ENCODE measurements around the gene CDH8. TPM values are rescaled to one million over a fixed set of nuclear protein-coding genes. Genes with fewer than 3 reads are reported as not detected.
"Not testable (repeated sequence)": the region's sequence is repeated elsewhere in the genome, so short reads cannot be mapped to it uniquely, and the experiment has no call there.

The CDH8 gene
- total RNA-seq, 1 experiment from 2014 or later: not detected

DNA sequence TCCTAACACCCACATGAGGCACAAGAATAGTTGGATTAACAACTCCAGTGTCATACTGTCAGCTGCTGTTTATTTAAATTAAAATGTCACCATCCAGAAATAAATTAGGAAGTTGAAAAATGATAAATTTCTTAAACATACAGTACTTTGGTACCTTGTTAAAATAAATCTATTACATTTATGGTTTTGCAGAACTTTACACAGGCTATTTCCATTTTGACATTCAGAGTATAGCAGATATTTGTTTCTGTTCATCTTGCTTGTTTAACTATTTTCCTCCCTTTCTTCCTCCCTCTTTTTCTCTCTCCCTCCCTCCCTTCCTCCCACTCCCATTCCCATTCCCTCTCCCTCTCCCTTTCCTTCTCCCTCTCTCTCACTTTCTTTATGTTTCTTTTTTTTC lies 310.1 kb downstream of the CDH8 start:
- H3K4me3 Mint-ChIP-seq (ENCODE audit: low read depth, unreplicated experiment): no peak overlapping the region

DNA sequence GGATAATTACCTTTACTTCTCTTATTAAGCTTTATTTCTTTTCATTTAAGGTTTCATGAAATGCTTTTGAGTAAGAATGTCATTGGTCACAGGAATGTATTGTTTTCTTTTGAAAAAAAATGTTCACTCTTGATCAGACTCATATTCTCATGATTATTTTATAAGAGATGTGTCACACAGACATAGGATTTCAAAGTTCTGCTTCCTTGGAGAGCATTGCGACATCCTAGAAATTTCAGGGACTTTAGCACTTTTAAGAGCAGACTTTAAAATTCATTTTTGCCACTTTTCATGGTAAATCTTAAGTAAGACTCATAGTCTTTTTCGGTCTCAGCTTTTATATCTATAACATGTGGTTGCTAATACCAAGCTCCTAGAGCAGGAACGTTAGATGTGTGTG lies 314.7 kb downstream of the CDH8 start:
- no TSS peak for BruUV-seq (replicated peaks)
- no peak for DNase-seq
- TF ChIP-seq, protein P1, sequence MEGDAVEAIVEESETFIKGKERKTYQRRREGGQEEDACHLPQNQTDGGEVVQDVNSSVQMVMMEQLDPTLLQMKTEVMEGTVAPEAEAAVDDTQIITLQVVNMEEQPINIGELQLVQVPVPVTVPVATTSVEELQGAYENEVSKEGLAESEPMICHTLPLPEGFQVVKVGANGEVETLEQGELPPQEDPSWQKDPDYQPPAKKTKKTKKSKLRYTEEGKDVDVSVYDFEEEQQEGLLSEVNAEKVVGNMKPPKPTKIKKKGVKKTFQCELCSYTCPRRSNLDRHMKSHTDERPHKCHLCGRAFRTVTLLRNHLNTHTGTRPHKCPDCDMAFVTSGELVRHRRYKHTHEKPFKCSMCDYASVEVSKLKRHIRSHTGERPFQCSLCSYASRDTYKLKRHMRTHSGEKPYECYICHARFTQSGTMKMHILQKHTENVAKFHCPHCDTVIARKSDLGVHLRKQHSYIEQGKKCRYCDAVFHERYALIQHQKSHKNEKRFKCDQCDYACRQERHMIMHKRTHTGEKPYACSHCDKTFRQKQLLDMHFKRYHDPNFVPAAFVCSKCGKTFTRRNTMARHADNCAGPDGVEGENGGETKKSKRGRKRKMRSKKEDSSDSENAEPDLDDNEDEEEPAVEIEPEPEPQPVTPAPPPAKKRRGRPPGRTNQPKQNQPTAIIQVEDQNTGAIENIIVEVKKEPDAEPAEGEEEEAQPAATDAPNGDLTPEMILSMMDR (IDR thresholded peaks at IDR 0.05; ENCODE audit: unreplicated experiment): no peak
- intact Hi-C loops (cut with micrococcal nuclease; ENCODE audit: unreplicated experiment): no loop called here
- H3K27ac Mint-ChIP-seq (ENCODE audit: unreplicated experiment): no peak overlapping the region
- H3K27me3 Mint-ChIP-seq (ENCODE audit: unreplicated experiment): no peaks in the 10 kb centered on the region
- CTCF ChIA-PET: no interaction called here
- H3K4me1 Mint-ChIP-seq (ENCODE audit: low read depth, unreplicated experiment): no peaks in the 10 kb centered on the region
- H3K4me3 Mint-ChIP-seq (ENCODE audit: low read depth, unreplicated experiment): no peak overlapping the region
- H3K36me3 Mint-ChIP-seq (ENCODE audit: insufficient read depth, unreplicated experiment): no peaks in the 10 kb centered on the region
- H3K9me3 Mint-ChIP-seq (ENCODE audit: low read depth, unreplicated experiment): peaks cover 5% of the 10 kb centered on the region

More for the DNA sequence above, 310.1 kb downstream of the CDH8 start:
- Mint-ChIP-seq H3K27ac (ENCODE audit: unreplicated experiment) (no peak overlapping the region), H3K36me3 (ENCODE audit: insufficient read depth, unreplicated experiment) (no peaks in the 10 kb centered on the region), H3K9me3 (ENCODE audit: low read depth, unreplicated experiment) (peaks cover 20% of the 10 kb centered on the region), H3K27me3 (ENCODE audit: unreplicated experiment) (no peaks in the 10 kb centered on the region), H3K4me1 (ENCODE audit: low read depth, unreplicated experiment) (no peaks in the 10 kb centered on the region)
- CTCF ChIA-PET: no interaction called here
- BruUV-seq (replicated peaks): no TSS peak
- intact Hi-C loops (cut with micrococcal nuclease; ENCODE audit: unreplicated experiment): no loop called here
- no peak for DNase-seq
- TF ChIP-seq, protein P1 (IDR thresholded peaks at IDR 0.05; ENCODE audit: unreplicated experiment): no peak

DNA sequence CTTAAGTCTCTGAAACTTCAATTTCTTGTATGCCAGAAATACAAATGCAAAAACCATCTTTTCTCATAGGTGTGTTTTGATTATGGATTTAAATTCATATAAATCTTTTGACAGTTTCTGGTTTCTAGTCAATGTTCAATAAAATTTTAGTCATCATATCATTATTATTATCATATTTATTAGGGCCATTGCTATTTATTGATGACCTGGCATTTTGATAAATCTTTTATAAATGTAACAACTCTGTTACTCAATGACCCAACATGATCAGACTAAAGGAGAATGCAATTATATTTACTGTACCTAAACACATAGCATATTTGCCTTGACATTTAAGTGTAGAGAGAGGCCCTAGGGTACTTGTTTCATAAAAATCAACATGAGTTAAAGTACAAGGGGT lies 320.8 kb downstream of the CDH8 start:
- intact Hi-C loops (cut with micrococcal nuclease; ENCODE audit: unreplicated experiment): no loop called here
- no peak overlapping the region for H3K27ac Mint-ChIP-seq (ENCODE audit: unreplicated experiment)
- no peak overlapping the region for H3K4me3 Mint-ChIP-seq (ENCODE audit: low read depth, unreplicated experiment)
- no peaks in the 10 kb centered on the region for H3K36me3 Mint-ChIP-seq (ENCODE audit: insufficient read depth, unreplicated experiment)
- CTCF ChIA-PET: no interaction called here
- TF ChIP-seq, protein P1 (IDR thresholded peaks at IDR 0.05; ENCODE audit: unreplicated experiment): no peak
- no peaks in the 10 kb centered on the region for H3K27me3 Mint-ChIP-seq (ENCODE audit: unreplicated experiment)
- no peak for DNase-seq
- no TSS peak for BruUV-seq (replicated peaks)
- H3K9me3 Mint-ChIP-seq (ENCODE audit: low read depth, unreplicated experiment): no peaks in the 10 kb centered on the region
- no peaks in the 10 kb centered on the region for H3K4me1 Mint-ChIP-seq (ENCODE audit: low read depth, unreplicated experiment)

DNA sequence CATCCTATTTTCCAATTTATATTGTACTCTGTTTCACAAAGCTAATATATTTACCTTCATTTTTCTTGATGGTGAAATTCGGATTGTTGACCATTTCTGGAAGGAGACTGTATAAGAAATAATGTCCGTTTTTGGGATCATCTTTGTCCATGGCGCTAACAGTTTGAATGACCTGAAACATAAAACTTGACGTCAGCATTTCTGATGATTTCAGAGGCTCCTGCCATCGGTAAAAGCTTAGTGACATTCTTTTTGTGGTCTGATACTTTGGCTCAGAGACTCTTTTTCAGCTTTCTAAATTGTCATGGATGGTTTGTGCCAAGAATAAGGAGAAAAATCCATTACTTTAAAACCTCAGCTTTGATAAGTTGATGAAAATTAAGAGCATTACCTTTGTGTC lies 322.5 kb downstream of the CDH8 start:
- intact Hi-C loops (cut with micrococcal nuclease; ENCODE audit: unreplicated experiment): no loop called here
- no TSS peak for BruUV-seq (replicated peaks)
- Mint-ChIP-seq H3K36me3 (ENCODE audit: insufficient read depth, unreplicated experiment) (no peaks in the 10 kb centered on the region), H3K9me3 (ENCODE audit: low read depth, unreplicated experiment) (peaks cover 3% of the 10 kb centered on the region), H3K4me3 (ENCODE audit: low read depth, unreplicated experiment) (no peak overlapping the region), H3K4me1 (ENCODE audit: low read depth, unreplicated experiment) (no peaks in the 10 kb centered on the region), H3K27ac (ENCODE audit: unreplicated experiment) (no peak overlapping the region), H3K27me3 (ENCODE audit: unreplicated experiment) (no peaks in the 10 kb centered on the region)
- CTCF ChIA-PET: no interaction called here
- DNase-seq: no peak
- TF ChIP-seq, protein P1 (IDR thresholded peaks at IDR 0.05; ENCODE audit: unreplicated experiment): no peak

DNA sequence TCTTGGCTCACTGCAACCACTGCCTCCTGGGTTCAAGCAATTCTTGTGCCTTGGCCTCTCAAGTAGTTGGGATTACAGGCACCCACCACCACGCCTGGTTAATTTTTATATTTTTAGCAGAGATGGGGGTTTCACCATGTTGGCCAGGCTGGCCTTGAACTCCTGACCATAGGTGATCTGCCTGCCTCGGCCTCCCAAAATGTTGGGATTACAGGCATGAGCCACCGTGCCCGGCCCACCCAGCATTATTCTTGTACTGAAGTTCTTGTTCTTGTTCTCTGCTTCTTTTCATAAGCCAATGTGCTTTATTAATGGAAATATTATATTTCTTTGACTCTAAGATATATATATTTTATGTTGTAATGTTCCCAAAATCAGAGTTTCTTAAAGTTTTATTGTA lies 336.6 kb downstream of the CDH8 start:
- intact Hi-C loops (cut with micrococcal nuclease; ENCODE audit: unreplicated experiment); DNase-seq; H3K27ac Mint-ChIP-seq (ENCODE audit: unreplicated experiment); H3K4me3 Mint-ChIP-seq (ENCODE audit: low read depth, unreplicated experiment); BruUV-seq (replicated peaks); H3K36me3 Mint-ChIP-seq (ENCODE audit: insufficient read depth, unreplicated experiment); H3K4me1 Mint-ChIP-seq (ENCODE audit: low read depth, unreplicated experiment); H3K9me3 Mint-ChIP-seq (ENCODE audit: low read depth, unreplicated experiment); H3K27me3 Mint-ChIP-seq (ENCODE audit: unreplicated experiment); CTCF ChIA-PET: not testable (repeated sequence)

Data from Calu3 (cell line).